Astrocyte (in vitro differentiated cells and primary cell): ENCODE results near the gene PRKAG3. TPM values are rescaled to one million over a fixed set of nuclear protein-coding genes. Genes with fewer than 3 reads are reported as not detected.

Experiments used
- DNase-seq: peaks from one replicate; pipeline ENCODE4 v3.0.0-alpha.2; 2010; ENCODE audit warnings: low read depth
- FAIRE-seq: peaks from 2 replicates; lab custom pipeline; 2011; peaks lifted over from hg19 to GRCh38; lab: Jason Lieb, UNC
- H2AFZ ChIP-seq: 2 replicates; pipeline ENCODE4 v1.6.0; 2012; ENCODE audit warnings: low read depth, low read length, inconsistent platforms
- H3K27ac ChIP-seq: 2 replicates; pipeline ENCODE4 v1.5.1; 2011; ENCODE audit warnings: low read depth, low read length, inconsistent platforms
- H3K27me3 ChIP-seq: 2 replicates; pipeline ENCODE4 v1.6.0; 2011; ENCODE audit warnings: low read length, inconsistent platforms; ENCODE audit not compliant: insufficient read depth
- H3K36me3 ChIP-seq: 2 replicates; pipeline ENCODE4 v1.5.1; 2011; ENCODE audit warnings: low read length, inconsistent platforms; ENCODE audit not compliant: insufficient read depth
- H3K4me1 ChIP-seq: 2 replicates; pipeline ENCODE4 v1.5.1; 2011; ENCODE audit warnings: low read length, inconsistent platforms; ENCODE audit not compliant: insufficient read depth
- H3K4me2 ChIP-seq: 2 replicates; pipeline ENCODE4 v1.6.0; 2012; ENCODE audit warnings: low read length, inconsistent platforms
- H3K4me3 ChIP-seq: 2 replicates; pipeline ENCODE4 v1.5.1; 2011; ENCODE audit warnings: low read depth, mild to moderate bottlenecking, low read length, inconsistent platforms; ENCODE audit not compliant: insufficient read depth
- H3K79me2 ChIP-seq: 2 replicates; pipeline ENCODE4 v1.6.0; 2012; ENCODE audit warnings: mild to moderate bottlenecking, low read length, inconsistent platforms; ENCODE audit not compliant: insufficient read depth
- H3K9ac ChIP-seq: 2 replicates; pipeline ENCODE4 v1.6.0; 2012; ENCODE audit warnings: mild to moderate bottlenecking, low read length, inconsistent platforms
- H3K9me3 ChIP-seq: 2 replicates; pipeline ENCODE4 v1.5.1; 2012; ENCODE audit warnings: low read depth, mild to moderate bottlenecking, low read length, inconsistent platforms; ENCODE audit not compliant: insufficient read depth
- H4K20me1 ChIP-seq: 2 replicates; pipeline ENCODE4 v1.6.0; 2012; ENCODE audit warnings: low read length, inconsistent platforms; ENCODE audit not compliant: insufficient read depth
- H3K27ac Mint-ChIP-seq: one replicate; pipeline ENCODE4 v1.8.0; 2021; ENCODE audit warnings: mild to moderate bottlenecking, mixed read lengths; ENCODE audit not compliant: unreplicated experiment
- H3K27me3 Mint-ChIP-seq: one replicate; pipeline ENCODE4 v1.8.0; 2021; ENCODE audit warnings: low read depth, mixed read lengths; ENCODE audit not compliant: unreplicated experiment
- H3K36me3 Mint-ChIP-seq: one replicate; pipeline ENCODE4 v1.8.0; 2021; ENCODE audit warnings: low read depth, mixed read lengths; ENCODE audit not compliant: unreplicated experiment
- H3K4me1 Mint-ChIP-seq: one replicate; pipeline ENCODE4 v1.8.0; 2021; ENCODE audit warnings: low read depth, mixed read lengths; ENCODE audit not compliant: unreplicated experiment
- H3K4me3 Mint-ChIP-seq: one replicate; pipeline ENCODE4 v1.8.0; 2021; ENCODE audit warnings: mild to moderate bottlenecking, moderate library complexity, mixed read lengths; ENCODE audit not compliant: unreplicated experiment
- H3K9me3 Mint-ChIP-seq: one replicate; pipeline ENCODE4 v1.8.0; 2021; ENCODE audit warnings: mild to moderate bottlenecking, mixed read lengths; ENCODE audit not compliant: unreplicated experiment
- CTCF ChIP-seq: IDR thresholded peaks from 2 replicates; pipeline ENCODE4 v1.5.1; 2011; ENCODE audit warnings: low read depth, mild to moderate bottlenecking, inconsistent platforms, low read length, moderate library complexity; ENCODE audit not compliant: insufficient read depth
- EZH2 ChIP-seq: IDR thresholded peaks from 2 replicates; pipeline ENCODE4 v1.6.1; 2012; ENCODE audit warnings: mild to moderate bottlenecking, low read length, inconsistent platforms; ENCODE audit not compliant: insufficient read depth
- total RNA-seq: library from RNA; stranded (reverse); gene quantifications from 2 replicates; pipeline ENCODE4 v1.2.1, GENCODE V29; 2021

PRKAG3 gene
- total RNA-seq, 1 donor from 2014 or later = not detected

DNA sequence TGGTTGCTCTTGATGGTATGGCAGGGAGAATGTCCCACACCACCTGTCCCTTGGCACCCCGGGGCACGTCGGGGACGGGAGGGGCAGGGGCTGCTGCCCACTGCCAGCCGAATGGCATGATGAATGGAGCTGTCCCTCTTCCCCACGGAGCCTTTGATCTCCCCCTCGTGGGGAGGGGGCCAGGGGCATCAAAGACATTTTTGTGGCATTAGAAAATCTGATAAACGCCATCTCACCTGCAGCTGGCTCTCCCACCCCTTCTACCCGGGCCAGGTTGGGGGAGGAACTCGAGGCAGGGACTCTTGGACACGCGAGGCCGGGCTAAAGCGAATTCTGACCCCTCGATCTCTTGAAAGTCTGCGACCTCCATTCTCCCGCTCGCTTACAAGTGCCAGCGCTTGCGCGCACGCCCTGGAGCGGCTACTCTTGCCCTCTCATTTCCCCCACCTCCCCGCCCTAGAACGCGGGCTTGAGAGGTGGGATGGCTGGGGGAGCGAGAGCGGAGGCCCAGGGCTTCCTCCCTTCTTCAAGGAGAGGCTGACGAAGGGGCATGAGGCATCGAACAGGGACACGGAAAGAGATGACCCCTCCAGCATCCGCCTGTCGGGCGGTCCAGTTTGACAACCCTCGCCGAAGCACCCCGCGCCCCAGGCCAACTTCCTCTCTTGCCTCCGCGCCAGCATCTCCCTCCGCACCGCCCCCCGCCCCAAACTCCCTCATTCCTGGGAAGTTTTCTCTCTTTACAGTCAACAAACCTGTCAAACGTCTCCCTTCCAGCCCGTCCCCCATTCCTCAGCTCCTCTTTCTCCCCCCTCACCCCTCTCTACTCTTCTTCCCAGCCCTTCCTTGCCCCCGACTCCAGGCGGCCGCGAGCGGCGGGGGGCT, 27.3 kb upstream of the PRKAG3 start:
- peaks cover 78% of the 10 kb centered on the region for H3K27me3 ChIP-seq
- FAIRE-seq = no peak

DNA sequence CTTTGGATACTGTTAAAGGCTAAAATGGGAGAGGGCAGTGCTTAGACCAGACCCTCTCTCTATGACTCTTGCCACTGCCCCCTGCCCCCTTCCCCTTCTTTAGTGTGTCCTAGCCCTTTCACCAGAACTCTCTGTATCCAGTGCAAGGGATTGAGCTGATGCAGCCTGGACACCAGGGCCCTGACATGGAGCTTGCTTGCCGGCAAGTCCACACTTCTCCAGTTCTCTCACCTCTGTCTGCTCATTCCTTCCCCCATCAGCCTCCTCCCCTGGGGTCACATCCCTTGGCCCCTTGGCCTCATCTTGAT, 26.5 kb upstream of the PRKAG3 start:
- Mint-ChIP-seq H3K4me3 (no peak overlapping the region), H3K9me3 (peaks cover 6% of the 10 kb centered on the region), H3K27me3 (peaks cover 86% of the 10 kb centered on the region), H3K4me1 (peaks cover 31% of the 10 kb centered on the region), H3K27ac (no peak overlapping the region), H3K36me3 (peaks cover 4% of the 10 kb centered on the region)
- TF ChIP-seq EZH2 (no peak), CTCF (no peak)
- Histone ChIP-seq H3K27me3 (peaks cover 83% of the 10 kb centered on the region), H3K4me2 (no peak overlapping the region), H2AFZ (no peak overlapping the region), H3K9me3 (no peaks in the 10 kb centered on the region), H3K79me2 (no peaks in the 10 kb centered on the region), H3K36me3 (no peaks in the 10 kb centered on the region), H3K9ac (no peak overlapping the region), H3K27ac (no peak overlapping the region), H3K4me3 (no peak overlapping the region), H3K4me1 (peaks cover 5% of the 10 kb centered on the region), H4K20me1 (peaks cover 8% of the 10 kb centered on the region)
- DNase-seq (no peak), FAIRE-seq (no peak)

More for the DNA sequence above, 27.3 kb upstream of the PRKAG3 start:
- H3K9ac ChIP-seq = no peak overlapping the region
- H4K20me1 ChIP-seq = peaks cover 8% of the 10 kb centered on the region
- peaks cover 6% of the 10 kb centered on the region for H3K36me3 Mint-ChIP-seq
- H3K27ac ChIP-seq = no peak overlapping the region
- DNase-seq = no peak
- H3K79me2 ChIP-seq = no peaks in the 10 kb centered on the region
- H2AFZ ChIP-seq = no peak overlapping the region
- H3K9me3 ChIP-seq = no peaks in the 10 kb centered on the region
- H3K4me3 Mint-ChIP-seq = peak overlapping the region; percentile 74
- H3K9me3 Mint-ChIP-seq = peaks cover 3% of the 10 kb centered on the region
- H3K4me1 Mint-ChIP-seq = peaks cover 23% of the 10 kb centered on the region
- H3K4me1 ChIP-seq = no peaks in the 10 kb centered on the region
- peaks cover 85% of the 10 kb centered on the region for H3K27me3 Mint-ChIP-seq
- peak overlapping the region; percentile 46 for H3K4me2 ChIP-seq
- no peaks in the 10 kb centered on the region for H3K36me3 ChIP-seq
- no peak overlapping the region for H3K4me3 ChIP-seq
- peak overlapping the region; percentile 62 for H3K27ac Mint-ChIP-seq
- TF ChIP-seq CTCF (no peak), EZH2 (peak; percentile 95)
